Pulmonary artery endothelial cell (primary cell): Measurements from ENCODE around the gene PACRGL. TPM values are rescaled to one million over a fixed set of nuclear protein-coding genes. Genes with fewer than 3 reads are reported as not detected.

Experiments used
- DNase-seq: peaks from one replicate; pipeline ENCODE4 v3.0.0-alpha.2; 2011; ENCODE audit warnings: low read depth, low spot score
- total RNA-seq: library from RNA; depleted of rRNA; stranded (reverse); fragments of >200 nt; gene quantifications from 2 replicates; pipeline ENCODE4 v1.2.3, GENCODE V29; 2014

PACRGL gene
- 27.9 and 31.7 TPM in 2 replicates for total RNA-seq

DNA sequence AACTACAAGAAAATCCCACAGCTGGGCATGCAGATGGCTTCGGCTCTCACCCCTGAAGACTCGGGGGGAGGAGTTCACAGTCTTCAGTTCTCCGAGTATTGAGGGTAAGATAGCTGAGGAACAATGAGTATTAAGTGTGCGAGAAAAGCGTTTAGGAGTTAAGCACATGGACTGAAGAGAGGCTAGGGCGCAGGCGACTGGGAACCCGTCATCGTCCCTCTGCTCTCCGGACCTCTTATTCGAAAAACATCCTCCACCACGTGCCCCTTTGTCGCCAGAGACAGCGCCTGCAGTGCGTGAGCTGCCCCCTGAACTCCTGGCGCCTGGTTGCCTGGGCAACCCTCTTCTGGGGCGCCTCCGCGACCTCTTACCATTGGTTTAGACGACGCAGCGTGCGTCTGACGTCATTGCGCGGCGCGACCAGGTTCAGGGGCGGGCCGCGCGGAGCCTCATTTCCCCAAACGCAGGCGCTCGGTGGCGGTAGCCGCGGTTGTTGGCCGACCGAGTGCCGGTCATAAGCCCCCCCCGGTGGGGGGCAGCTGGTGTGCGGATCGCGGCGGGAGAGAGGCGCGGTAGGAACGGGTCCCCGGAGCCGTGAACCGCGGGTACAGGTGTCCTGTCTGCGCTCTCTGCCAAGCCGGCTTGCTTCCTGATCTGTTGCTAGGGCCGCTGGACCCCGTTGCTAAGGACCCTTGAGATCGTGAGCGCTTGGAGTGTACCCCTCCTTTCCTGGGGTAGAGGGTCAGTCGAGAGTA, at the start of gene PACRGL:
Gene PACRGL, plus strand, starts transcription at position 452 of the 755 bp plus-strand sequence. CDS start 4,024 bp downstream, outside the sequence.
- DNase-seq, result peak; percentile 84

DNA sequence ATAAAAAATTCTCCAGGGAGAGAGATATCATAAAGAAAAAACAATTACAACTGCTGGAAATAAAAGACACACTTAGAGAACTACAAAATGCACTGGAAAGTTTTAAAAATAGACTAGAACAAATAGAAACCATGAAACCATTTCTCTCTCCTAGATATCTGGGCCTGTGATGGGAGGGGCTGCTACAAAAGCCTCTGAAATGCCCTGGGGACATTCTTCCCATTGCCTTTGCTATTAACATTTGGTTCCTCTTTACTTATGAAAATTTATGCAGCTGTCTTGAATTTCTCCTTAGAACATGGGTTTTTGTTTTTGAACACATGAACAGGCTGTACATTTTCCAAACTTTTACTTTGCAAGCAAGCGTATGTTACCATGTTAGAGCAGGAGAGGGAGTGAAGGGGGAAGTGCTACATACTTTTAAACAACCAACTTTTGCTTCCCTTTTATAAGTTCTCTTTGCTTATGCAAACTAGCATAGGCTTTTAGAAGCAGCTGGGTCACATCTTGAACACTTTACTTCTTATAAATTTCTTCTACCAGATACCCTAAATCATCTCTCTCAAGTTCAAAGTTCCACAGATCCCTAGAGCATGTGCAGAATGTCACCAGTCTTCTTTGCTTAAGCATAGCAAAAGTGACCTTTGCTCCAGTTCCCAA, 47.9 kb upstream of the PACRGL start:
- DNase-seq, result no peak

DNA sequence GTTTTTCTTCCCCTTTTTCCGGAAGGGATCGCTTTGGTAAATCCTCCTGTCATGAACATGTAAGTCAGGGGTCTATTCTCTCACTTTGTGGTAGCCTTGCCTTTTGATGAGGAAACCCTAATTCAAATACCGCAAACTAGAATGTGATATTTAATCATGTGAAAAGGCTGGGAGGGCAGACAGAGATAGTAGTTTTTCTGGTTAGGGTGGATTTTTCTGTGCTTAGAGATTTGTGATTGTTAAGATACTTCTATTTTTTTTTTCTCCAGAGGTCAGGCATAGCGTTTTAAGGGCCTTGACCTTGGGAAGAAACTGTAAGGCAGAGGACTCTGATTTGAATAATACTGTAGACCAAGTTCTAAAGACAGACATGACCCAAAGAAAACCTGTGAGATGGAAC, 41.8 kb upstream of the PACRGL start:
- no peak for DNase-seq

DNA sequence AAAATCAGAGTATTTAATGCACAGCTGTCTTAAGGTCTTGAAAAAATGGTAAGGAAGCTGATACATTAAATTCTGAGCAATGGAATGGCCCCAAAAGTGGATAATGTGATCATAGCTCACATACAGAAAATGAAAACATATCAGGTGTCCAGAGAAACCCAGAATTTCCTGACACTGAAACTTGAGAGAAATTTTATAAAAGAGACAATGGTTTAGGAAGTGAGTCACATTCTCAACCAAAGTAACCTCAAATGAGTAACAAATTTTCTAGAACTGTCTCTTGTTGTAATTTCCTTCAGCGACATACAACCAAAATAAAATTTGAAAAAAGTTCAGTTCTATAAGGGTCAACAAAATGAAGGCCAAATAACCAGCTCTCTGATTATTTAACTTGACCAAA, 37.4 kb upstream of the PACRGL start:
- DNase-seq, result peak; percentile 49

DNA sequence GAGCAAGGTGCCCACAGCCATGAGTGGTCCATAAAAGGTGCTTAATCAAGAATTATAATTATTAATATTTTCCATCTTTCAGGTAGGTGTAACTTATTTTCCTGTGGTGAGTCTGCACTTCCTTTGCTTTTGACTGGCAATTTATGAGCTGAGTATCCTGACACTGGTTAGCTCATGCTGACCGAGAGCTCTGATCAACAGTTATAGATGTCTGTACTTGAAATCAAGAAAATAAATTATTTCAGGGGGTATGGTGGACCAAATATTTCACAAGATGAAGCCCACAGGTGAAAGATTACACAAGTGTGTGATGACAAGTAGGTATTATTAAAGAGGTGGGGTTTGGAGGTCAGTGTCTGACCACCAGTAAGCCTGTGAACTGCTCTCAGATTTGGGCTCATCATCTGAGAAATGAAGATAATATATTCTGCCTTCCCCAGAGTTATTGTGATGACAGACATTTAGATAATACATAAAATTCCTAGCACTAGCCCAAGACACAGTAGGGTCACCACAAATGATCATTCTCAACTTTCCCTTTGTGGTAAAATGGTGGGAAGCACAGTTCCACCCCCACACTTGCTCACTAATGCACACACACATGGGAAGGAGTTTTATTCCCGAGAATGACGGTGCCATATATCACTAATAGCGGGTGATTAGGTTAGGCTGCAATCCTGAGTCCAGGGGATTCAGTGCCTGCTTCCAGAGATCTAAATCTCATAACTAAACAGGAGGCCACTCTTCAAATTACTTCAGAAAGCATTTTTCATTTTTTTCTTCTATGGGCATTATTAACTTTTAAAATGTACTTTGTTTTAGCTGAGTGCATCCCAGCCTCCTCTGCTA, 34.0 kb upstream of the PACRGL start:
- DNase-seq, result no peak

DNA sequence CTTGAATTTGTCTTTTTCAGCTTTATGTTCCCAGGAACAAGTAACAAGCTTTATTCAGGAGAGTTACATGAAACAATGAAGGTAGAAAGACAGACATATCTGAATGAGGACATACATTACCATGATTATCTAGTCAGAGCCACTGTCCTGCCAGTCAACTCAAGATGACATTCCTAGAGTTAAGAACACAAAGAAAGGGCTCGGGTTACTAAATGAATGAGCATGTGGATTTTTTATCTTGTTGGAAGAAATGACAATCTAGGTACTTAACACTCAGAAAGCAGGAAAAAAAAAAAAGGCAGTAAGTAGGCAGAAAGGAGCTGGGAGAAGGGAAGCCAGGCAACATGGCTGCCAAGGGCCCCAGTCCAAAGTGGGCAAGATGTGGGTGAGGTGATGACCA, 28.0 kb upstream of the PACRGL start:
- DNase-seq, result no peak

DNA sequence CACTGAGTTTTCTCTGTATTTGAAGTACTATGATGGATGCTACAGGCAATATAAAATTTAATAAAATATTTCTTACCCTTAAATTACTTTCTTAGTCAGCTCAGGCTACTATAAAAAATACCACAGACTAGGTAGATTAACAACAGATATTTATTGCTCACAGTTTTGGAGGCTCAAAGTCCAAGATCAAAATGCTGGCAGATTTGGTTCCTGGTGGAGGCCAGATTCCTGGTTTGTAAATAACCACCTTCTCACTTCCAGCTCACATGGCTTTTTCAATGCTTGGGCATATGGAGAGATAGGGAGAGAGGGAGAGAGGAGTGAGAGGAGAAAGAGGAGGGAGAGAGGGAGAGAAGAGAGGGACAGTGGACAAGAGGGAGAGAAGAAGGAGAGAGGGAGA, 24.5 kb upstream of the PACRGL start:
- no peak for DNase-seq

DNA sequence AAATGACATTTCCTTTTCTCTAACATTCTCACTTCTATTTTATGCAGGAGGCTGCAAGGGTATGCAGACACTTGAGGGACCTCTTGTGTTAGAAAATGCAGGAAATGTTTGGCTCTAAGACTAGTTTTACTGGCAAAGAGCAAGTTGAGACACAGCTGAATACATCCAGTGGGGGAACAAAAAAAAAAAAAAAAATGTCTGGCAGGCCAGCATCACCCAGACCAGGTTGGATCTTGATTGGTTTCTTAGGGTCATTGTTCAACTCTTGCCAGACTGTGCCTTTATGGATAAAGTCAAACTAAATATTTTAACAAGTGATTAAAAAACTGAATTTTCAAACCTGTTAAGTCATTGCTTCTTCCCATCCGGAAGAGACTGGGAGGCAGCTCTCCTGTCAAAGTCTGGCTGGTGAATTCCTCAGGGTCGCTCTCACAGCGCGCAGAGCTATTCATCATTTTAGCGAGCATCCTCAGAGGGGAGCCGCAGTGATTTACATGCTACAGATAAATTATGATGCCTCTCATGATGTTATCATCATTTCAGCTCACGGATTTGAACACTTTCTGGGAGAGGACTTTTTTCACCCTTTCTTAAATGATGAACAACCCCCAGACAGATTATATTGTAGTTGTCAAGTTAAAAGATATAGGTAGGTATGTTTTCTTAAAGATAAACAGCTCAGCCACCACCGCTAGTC, 23.6 kb upstream of the PACRGL start:
- no peak for DNase-seq

DNA sequence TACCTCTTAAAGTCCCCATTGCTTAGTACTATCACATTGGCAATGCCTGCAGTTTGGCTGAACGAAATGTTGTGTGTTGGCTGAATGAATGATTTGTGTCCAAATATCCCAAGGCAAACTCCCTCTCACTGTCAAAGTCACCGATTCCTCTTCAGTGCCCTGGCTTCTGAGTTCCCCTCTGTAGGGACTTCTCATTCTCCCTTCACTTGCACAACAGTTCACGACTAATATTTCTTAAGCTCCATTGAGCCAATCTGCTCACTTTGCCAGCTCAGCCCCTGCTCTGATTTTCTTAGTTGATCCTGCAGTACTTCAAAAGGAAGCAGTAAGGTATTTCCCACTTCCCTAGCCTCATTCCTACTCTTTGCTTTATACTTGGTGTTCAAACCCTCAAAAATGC, 21.9 kb upstream of the PACRGL start:
- DNase-seq, result no peak

DNA sequence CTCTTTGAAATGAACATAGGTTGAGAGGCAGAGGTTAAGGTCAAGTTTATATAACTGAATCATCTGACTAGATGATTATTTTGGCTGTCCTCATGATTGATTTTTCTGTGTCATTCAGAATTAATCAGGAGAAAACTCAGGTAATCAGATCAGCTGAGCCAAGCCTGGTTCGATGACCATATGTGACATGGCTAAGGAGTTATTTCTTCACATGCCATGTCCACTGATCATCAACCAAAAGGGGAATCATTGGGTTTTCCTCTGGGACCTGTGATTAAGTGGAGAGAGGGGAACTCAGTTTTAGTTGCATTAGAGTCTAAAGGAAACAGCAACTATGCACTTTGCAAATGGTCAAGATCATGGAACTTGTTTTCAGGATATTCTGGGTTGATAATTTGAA, 20.3 kb upstream of the PACRGL start:
- DNase-seq, result no peak

DNA sequence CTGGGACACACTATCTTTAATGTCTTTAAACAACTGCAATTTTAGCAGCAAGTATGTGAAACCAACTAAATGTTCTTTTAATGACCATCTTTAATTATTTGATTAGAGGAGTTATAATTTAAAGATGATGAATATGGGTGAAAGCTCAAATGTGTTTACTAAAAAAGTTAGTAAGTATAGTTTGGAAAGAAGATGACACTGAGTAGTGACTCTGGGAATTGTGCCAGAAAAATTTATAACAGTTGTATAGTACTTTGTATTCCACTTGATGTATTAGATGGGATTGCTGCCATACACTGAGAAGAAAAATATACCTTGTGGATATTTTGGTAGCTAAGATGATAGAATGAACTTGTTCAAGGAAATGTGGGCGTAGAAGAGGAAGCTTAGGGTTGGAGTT, 19.5 kb upstream of the PACRGL start:
- no peak for DNase-seq

DNA sequence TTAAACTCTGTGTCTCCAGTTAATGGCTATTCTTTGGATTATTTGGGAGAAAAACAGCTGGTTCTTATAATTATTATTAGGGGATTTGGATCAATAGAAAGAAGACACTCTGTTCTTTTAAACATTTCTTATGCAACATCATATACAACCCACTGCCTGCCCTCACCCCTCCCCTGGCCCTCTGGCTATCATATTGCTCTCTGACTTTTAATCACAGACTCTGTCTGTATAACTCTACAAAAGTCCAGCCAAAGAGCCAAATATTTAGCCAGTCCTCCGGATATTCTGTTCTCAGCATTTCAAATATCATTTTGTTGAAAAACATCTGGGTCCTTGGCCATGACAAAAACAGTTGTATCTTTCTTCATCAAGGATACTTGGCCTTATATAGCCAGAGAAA, 19.0 kb upstream of the PACRGL start:
- DNase-seq, result no peak

DNA sequence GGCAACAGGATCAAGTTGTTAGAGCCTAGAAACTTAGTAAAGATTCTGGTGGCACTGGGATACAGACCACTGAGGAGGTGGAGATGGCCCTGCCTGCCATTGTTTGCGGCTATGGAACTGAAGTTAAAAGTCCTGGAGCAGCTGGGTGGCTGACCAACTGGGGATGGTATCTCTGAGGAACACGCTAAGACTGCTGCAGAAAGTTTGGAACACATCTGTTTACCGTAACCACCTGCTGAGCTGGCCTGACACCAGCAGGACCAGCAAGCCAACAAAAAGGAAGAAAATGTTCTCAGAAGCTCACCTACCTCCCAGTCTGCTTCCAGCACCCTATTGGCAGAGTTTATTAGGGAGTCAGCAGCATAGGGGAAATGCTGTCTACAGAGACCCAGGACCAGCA, 17.4 kb upstream of the PACRGL start:
- no peak for DNase-seq

DNA sequence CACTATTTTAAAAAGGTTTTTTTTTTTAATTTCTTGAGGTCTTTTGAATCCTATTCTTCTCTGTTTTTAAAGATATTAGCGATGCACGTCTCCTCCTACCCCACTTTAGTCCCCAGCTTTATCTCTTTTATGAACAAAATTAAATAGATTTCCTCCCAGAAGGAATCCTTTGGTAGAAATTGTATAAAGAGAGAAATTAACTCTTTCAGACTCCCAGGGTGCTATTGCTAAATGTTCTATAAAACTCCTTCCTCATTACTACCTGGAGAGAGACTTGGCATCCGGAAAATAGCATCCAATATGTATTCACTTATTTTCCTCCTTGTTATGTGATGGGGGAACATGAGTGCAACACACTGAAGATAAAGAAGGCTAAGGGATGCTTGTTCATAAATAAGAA, 16.5 kb upstream of the PACRGL start:
- no peak for DNase-seq

DNA sequence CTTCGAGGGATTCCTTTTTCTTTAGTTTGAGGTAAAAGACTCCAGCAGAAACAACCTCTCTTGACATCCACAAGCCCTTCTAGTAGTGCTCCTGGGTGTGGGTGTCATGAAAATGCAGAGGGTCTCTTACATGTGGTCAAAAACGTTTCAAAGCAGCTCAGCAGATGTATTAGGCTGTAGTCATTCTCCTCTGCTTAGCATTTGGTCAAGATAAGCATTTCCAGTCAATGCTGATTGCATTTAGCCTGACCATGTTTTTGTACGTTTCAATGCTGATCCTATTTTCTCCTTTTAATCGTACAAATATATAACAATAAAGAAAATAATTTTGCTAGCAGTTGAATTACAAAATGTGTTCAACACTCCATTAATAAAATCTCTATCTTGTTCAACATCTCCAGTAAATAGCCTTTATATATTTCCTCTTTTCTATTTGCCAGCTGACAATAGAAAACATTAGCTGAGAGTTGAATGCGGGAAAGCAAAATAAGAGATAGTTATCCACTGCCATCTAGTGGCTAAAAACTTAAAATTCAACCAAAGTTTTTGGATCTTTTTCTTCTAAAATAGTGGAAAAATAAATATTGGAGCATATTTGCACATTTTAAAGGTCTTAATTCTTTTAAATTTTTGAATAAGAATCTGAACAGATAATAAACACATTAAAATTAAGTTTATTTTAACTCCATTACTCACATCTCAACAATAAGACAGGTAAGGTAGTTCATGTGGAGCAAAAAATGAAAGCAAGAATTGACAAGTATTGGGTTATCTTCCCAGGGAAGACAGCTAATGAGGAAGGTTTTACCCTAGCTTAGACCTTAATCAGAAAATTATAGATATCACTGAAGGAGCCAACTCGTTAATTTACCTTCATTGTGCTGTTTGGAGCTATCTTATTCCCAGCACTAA, 15.2 kb upstream of the PACRGL start:
- DNase-seq, result no peak

DNA sequence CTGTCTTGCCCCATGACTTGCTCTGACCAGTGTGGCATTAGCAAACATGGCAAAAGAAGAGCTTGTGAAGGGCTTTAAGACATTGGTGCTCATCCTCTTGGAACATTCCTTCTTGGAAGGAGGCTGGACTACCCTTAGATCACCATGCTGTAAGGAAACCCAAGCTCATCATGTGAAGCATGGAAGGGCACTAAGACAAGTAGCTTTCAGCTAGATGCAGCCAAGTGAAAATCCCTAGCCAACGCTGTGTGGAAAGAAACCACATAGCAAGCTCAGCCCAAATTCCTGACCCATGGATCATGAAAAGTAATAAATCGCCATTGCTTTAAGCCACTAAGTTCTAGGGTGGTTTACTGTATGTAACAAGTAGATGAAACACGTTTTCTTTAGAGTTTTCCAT, 12.4 kb upstream of the PACRGL start:
- DNase-seq, result no peak

DNA sequence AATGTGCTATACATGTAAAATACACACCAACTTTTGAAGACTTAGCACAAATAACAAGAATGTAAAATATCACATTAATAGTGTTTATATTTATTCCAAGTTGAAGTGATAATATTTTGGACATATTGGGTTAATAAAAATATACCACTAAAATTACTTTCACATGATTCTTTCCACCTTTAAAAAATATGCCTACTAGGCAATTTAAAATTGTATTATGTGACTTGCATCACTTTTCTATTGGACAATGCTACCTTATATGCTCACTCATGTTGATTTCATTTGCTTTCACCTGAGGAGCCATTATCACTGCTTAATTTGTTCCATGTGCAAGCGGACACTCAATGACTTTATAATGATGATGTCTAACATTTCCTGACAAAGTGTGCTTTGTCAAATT, 3.4 kb upstream of the PACRGL start:
- DNase-seq, result no peak

DNA sequence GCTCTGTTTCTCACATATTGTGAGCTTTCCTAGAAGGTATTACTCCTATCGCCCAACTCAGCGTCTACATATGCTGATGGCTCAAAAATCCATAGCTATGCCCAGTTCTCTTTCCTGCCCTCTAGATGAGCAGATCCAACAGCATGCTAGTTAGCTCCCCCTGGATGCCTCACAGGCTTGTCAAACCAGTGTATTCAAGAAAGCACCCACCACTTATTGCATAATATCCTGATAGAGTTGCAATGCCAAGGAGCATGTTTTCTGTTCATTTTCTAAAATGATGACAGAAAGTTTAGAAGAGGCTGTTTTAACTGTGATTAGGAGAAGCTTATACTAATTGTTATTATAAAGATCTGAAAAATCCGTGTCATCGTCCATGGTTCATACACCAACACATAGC, 1.9 kb upstream of the PACRGL start:
- no peak for DNase-seq

DNA sequence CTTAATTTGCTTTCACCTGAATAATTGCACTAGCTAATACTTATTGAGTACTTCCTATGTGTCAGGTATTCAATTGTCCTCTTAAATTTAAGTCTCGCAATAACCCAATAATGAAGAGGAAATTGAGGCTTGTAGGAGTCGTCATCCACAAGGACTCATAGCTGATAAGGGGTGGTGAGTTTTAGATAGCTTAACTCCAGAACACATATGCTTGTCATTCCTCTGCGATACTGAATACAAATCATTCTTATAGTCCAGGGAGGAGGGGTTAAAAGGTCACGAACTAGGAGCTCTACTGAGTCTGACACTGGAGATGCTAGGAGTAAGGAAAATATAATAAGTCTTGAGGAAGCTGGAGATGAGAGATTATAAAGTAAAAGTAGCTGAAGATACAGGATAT, 1.4 kb upstream of the PACRGL start:
- no peak for DNase-seq

DNA sequence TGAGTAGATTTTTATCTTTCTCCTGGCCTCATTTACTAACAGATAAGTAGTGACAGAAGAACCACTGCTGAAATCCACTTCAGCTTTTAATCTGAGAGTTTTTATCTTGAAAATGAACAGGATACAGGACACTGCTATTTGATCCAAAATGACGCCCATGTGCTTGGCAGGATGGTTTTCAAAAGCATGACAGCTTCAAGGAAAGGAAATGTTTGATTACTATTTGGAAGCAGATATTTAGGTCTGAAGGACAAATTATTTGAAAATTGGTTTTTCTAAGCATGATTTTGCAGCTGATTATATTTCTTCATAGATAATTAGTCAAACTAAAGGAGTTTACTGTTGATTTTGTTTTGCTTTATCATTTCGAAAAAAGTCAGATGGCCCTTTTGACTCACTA, 11.1 kb downstream of the PACRGL start:
- DNase-seq, result no peak

DNA sequence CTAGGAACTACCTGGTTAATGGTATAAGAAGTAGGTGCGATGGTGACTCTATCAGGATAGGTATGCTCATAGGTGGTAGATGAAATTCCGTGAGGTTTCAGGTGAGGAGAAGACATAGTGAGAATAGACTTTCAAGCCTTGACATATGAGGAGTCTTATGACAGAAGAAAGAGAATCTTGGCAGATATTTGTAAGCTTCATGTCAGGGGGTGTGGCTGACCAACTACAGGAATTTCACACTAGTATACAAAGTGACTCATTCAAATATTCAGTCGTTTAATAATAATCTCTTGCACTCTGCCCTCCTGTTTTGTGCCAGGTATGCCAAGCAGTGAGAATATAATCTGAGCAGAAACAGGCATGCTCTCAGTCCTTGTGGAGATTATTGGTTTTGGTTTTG, 22.8 kb downstream of the PACRGL start:
- DNase-seq, result no peak
